HK-2 (cell line): Measurements from ENCODE around the gene TFAM.
A peak's percentile ranks its signal among the peaks of the same experiment; 100 is the strongest.
"Not testable (repeated sequence)": the region's sequence is repeated elsewhere in the genome, so short reads cannot be mapped to it uniquely, and the experiment has no call there.

Experiments
- DNase-seq: peaks from one replicate; pipeline ENCODE4 v3.0.0-alpha.2; 2018; ENCODE audit not compliant: unreplicated experiment

The TFAM gene

GRCh38 chr10:58372607-58373441, 12.4 kb upstream of the TFAM start:
- no peak for DNase-seq

DNA sequence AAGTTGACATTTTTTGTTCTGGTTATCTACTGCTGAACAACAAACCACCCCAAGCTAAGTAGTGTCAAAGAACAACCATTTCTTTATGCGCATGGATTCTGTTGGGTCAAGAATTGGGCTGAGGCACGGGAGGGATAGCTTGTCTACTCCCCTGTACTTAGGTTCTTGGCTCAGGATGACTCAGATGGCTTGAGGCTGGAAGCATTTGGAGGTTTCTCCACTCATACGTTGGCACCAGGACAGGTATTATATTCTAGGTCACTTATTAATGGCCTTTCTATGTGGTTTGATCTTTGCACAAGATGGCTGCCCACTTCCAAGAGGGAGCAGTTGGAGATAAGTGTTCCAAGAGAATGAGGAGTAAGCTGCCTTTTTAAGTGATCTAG, 11.8 kb upstream of the TFAM start:
- peak; percentile 23 for DNase-seq

- no peak for DNase-seq
Measured at GRCh38 chr10:58382489-58382995, 2.7 kb upstream of the TFAM start.

DNA sequence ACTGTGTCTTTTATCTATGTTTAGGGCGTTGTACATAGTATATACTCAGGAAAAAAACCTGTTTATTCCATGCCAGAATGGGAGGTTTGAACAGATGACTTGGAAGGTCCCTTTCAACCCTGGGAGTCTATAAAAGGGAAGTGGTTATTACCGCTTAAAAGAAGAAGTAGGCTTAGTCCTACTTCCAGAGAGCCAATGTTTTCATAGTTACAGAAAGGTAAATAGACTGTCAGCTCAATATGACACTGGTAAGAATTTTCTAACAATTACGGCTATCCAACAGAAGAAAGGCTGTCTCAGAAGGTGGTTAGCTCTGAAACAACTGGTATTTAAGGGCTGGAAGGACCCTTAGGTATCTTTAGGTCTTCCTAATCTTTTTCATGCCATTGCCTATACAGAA, 1.1 kb upstream of the TFAM start:
- no peak for DNase-seq

DNA sequence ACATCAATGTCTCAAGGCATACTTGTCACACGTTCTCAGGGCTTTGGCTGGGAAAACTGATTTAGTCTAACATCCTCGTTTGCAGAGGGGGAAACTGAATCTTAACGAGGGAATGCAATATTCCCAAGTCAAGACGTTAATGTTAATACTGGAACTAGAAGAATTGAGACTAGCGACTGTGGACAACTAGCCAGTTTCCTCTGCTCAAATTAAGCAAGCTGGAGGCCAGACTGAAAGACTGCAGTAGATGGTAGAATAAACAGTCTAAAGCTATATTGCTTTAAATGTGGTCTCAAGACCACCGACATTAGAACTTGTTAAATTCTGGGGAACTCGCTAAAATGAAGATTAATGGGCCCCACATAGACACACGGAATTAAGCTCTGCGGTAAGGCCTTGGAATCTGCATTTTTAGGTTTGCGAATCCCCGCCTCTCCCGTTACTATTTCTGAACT, 639 bp upstream of the TFAM start:
- DNase-seq: no peak

DNA sequence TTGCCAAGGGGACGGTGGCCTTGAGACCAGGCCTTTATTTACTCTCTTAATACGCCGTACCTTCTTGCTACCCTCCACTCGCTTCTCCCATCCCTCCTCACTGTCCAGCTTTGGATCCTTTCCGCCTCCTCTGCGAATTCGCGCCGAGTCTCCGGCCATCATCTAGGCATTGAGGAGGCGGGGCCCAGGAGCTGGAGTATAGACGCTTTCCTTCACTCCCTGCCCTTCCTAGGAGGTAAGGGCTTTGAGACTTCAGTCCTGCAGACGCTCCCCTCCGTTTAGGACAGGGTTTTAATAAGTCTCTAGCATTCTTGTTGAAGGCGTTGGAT, 538 bp downstream of the TFAM start:
- DNase-seq: peak; percentile 61

DNA sequence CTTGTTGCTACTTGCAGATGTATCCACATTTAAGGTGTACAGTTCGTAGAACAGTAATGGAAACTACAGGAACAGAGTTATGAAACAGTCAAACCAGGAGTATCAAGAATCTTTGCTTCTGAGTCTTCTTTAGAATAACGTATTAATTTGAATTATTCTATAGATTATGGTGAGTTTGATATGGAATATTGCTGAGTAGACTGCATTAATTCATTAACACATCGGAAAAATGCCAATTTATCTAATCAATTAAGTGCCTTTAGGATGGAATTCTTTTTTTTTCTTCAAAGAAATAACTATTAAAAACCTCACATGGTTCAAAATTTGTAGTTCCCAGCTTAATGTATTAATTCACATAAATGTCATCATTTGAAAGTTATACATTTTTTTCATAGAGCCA, 3.8 kb downstream of the TFAM start:
- no peak for DNase-seq

DNA sequence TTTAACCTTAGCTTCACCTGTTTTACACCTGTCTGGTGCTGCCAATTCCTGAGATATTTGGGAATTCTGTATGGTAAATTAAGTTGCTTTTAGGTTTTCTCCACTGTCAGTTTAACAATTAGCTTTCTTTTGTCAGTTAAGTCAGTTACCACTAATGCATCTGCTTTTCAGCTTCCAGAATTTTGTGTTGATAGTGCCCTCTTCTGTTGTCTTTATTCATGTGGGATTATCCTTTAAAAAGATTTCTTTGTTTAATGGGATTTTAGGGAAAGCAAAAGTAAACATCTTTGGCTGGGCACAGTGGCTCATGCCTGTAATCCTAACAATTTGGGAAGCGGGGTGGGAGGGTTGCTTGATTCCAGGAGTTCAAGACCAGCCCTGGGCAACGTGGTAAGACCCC, 8.1 kb downstream of the TFAM start:
- no peak for DNase-seq

- DNase-seq: no peak
Measured at GRCh38 chr10:58394471-58394870, 9.3 kb downstream of the TFAM start.

GRCh38 chr10:58396057-58396456, 10.8 kb downstream of the TFAM start:
- DNase-seq: no peak

GRCh38 chr10:58397830-58398229, 12.6 kb downstream of the TFAM start:
- DNase-seq: no peak

DNA sequence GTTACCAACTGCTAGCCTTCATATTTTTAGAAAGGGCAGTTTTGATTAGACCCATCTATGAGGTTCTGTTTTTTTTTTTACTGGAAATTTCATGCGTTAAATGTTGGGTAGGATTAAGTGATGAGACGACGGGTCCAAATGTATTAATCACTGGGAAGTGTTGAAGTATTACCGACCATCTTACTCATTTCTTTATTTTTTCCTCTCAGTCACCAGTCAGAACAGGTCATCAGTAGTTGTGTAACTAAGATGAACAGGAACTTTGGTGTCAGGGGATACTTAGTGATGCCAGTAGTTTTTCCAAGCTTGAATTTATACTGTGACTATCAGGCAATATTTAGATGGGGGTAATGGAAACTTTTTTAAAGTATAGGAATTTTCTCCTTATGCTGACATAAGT, 14.2 kb downstream of the TFAM start:
- no peak for DNase-seq

DNA sequence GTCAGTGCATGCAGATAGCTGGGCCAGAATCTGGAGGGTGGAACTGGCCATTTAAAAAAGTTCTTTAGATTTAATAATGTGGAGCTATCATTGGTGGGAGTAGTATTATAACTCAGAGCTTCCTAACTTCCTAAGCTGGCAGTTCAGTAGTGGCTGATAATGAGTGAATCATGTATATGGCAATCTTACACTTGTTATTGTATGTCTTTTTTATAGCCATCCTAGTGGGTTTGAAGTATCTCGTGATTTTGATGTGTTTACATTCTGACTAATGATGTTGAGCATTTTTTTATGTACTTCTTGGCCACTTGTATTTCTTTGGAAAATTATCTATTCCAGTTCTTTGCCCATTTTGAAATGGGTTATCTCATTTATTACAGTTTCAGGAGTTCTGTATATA, 15.4 kb downstream of the TFAM start:
- no peak for DNase-seq

GRCh38 chr10:58404001-58404400, 18.8 kb downstream of the TFAM start:
- no peak for DNase-seq

DNA sequence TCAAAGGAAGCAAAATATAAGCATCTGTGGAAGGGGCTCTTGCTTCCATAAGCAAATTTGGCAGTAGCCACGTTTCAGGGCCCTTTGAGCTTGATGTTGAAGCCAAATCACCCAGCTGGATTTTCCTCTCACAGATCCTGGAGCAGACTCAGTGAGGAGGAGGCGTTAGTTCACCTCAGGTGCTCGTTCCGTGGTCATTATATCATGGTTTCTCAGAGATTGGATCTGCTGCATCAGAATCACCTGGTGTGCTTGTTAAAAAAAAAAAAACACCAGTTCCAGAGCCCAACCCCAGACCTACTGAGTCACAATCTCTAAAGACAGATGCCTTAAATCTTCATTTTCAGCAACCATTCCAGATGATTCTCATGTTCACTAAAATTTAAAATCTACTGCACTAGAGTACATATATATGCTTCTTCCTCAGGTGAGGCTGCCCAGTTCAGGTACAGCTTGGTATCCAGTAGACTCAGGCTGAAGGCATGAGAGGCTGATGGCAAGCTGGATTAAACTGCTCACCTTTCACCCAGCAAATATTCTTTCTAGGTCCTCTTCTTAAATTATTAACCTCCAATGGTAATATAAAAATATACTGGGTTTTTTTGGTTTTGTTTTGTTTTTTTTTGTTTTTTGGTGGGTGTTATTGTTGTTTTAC, 24.9 kb downstream of the TFAM start:
- DNase-seq: no peak

DNA sequence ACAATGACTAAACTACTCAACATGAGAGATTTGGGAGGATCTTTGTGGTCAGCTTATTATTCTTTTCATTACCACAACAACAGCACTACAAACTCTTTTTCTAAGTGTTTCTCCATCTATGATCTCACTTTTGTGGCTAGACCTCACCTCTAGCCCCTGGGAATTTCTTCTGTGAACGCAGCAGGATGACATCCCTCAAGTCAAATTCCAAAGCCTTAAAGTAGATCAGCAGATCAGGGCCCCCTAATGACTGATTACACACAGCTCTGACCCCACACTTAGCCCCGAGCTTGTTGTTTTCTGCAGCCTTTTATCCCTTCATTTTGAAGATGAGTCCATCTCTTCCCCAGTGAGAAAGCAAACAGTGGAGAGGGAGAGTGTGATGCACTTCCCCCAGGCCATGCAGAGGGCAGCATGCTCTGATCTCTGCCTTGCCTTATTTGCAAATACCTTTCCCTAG, 27.3 kb downstream of the TFAM start:
- DNase-seq: peak; percentile 67

GRCh38 chr10:58414270-58415041, 29.2 kb downstream of the TFAM start:
- peak; percentile 62 for DNase-seq

- no peak for DNase-seq
Measured at GRCh38 chr10:58415757-58416156, 30.5 kb downstream of the TFAM start.

DNA sequence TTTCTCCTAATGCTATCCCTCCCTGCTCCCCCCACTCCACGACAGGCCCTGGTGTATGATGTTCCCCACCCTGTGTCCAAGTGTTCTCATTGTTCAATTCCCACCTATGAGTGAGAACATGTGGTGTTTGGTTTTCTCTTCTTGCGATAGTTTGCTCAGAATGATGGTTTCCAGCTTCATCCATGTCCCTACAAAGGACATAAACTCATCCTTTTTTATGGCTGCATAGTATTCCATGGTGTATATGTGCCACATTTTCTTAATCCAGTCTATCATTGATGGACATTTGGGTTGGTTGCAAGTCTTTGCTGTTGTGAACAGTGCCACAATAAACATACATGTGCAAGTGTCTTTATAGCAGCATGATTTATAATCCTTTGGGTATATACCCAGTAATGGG, 32.7 kb downstream of the TFAM start:
- not testable (repeated sequence) for DNase-seq

GRCh38 chr10:58424176-58424575, 39.0 kb downstream of the TFAM start:
- no peak for DNase-seq

GRCh38 chr10:58428436-58428835, 43.2 kb downstream of the TFAM start:
- not testable (repeated sequence) for DNase-seq

GRCh38 chr10:58431903-58432302, 46.7 kb downstream of the TFAM start:
- no peak for DNase-seq
